K562 (cell line): ENCODE measurements around the gene PRKAR1B. TPM values are rescaled to one million over a fixed set of nuclear protein-coding genes. Genes with fewer than 3 reads are reported as not detected.
A peak's percentile ranks its signal among the peaks of the same experiment; 100 is the strongest.

Source experiments
- CBX3 ChIP-seq, 2 experiments: IDR thresholded peaks; 1 replicate in 1 of 2; 2 replicates in 1 of 2; pipeline ENCODE4 v1.6.1; 2012; ENCODE audit warnings: inconsistent platforms in 2 of 2, low read length in 2 of 2, borderline replicate concordance in 1 of 2, control low read depth in 1 of 2
- CEBPB ChIP-seq: fragments of 450-650 bp; IDR thresholded peaks from 2 replicates; pipeline ENCODE4 v1.6.1; 2016; ENCODE audit warnings: missing genetic modification characterization, missing compliant biosample characterization
- FOSL1 ChIP-seq: fragments of 200-800 bp; sonication (Bioruptor generic); conservative IDR thresholded peaks from 2 replicates; pipeline ENCODE4 v1.6.1; 2016; ENCODE audit warnings: missing genetic modification characterization, missing compliant biosample characterization
- HDAC1 ChIP-seq, 2 experiments: fragments of 450-650 bp; IDR thresholded peaks; 2 replicates each; pipeline ENCODE4 v1.6.1; 2016 to 2017; ENCODE audit warnings: inconsistent platforms in 1 of 2, mild to moderate bottlenecking in 1 of 2, moderate library complexity in 1 of 2
- IRF1 ChIP-seq: sonication (generic); formaldehyde crosslinking; IDR thresholded peaks from 2 replicates; pipeline ENCODE4 v1.8.0; 2022; ENCODE audit warnings: missing genetic modification reagents, mild to moderate bottlenecking, borderline replicate concordance
- MCM3 ChIP-seq: fragments of 450-650 bp; IDR thresholded peaks from 2 replicates; pipeline ENCODE4 v1.6.1; 2016
- PHF8 ChIP-seq: fragments of 200-600 bp; sonication (generic); IDR thresholded peaks from 2 replicates; pipeline ENCODE4 v1.6.1; 2012; ENCODE audit warnings: mixed run types, mild to moderate bottlenecking, inconsistent platforms, low read length, moderate library complexity, borderline replicate concordance
- PML ChIP-seq: IDR thresholded peaks from 2 replicates; pipeline ENCODE4 v1.6.1; 2012; ENCODE audit warnings: low read length, inconsistent platforms
- RCOR1 ChIP-seq, 2 experiments: IDR thresholded peaks; 2 replicates each; pipeline ENCODE4 v1.6.1; 2012; ENCODE audit warnings: low read depth in 2 of 2, low read length in 2 of 2, borderline replicate concordance in 1 of 2, improper control_type of control experiment in 1 of 2
- THAP7 ChIP-seq: fragments of 250-450 bp; sonication (Bioruptor Pico); IDR thresholded peaks from 2 replicates; pipeline ENCODE4 v1.5.0; 2021
- ZBTB2 ChIP-seq: fragments of 450-650 bp; IDR thresholded peaks from 2 replicates; pipeline ENCODE4 v1.6.1; 2016; ENCODE audit warnings: antibody characterized with exemption
- ZBTB8A ChIP-seq: fragments of 450-650 bp; IDR thresholded peaks from 2 replicates; pipeline ENCODE4 v1.6.1; 2018; ENCODE audit warnings: mild to moderate bottlenecking, moderate library complexity; ENCODE audit not compliant: partially characterized antibody
- ZHX1 ChIP-seq: fragments of 150-350 bp; conservative IDR thresholded peaks from 2 replicates; pipeline ENCODE4 v1.6.1; 2014; ENCODE audit warnings: low read length
- ZNF174 ChIP-seq: fragments of 250-450 bp; sonication (Bioruptor Pico); IDR thresholded peaks from 2 replicates; pipeline ENCODE4 v1.4.0; 2020; ENCODE audit warnings: mild to moderate bottlenecking
- ZNF41 ChIP-seq: fragments of 250-450 bp; sonication (Bioruptor Pico); conservative IDR thresholded peaks from 2 replicates; pipeline ENCODE4 v1.4.0; 2020; ENCODE audit warnings: mild to moderate bottlenecking
- ZNF740 ChIP-seq, 3 experiments: fragments of 200-800 bp in 1 of 3; sonication (Bioruptor generic) in 1 of 3; sonication (generic) in 1 of 3; formaldehyde crosslinking in 1 of 3; IDR thresholded peaks; 2 replicates each; pipeline versions ENCODE4 v1.6.1 to v1.8.0; 2016 to 2022; ENCODE audit warnings: mild to moderate bottlenecking in 2 of 3, missing compliant biosample characterization in 2 of 3, missing genetic modification characterization in 2 of 3, missing genetic modification reagents in 1 of 3
- ZNF75A ChIP-seq: fragments of 450-650 bp; formaldehyde crosslinking; IDR thresholded peaks from 2 replicates; pipeline ENCODE4 v1.4.0; 2020; ENCODE audit warnings: mild to moderate bottlenecking
- ZNF79 ChIP-seq: fragments of 250-450 bp; sonication (Bioruptor Pico); IDR thresholded peaks from 2 replicates; pipeline ENCODE4 v1.4.0; 2020; ENCODE audit warnings: low read depth, mild to moderate bottlenecking, moderate library complexity
- polyA plus RNA-seq, 8 experiments: library from polyadenylated mRNA; depleted of rRNA in 4 of 8; stranded (reverse) in 5 of 8; unstranded in 3 of 8; fragments of >200 nt; fragmentation: Nextera tagmentation in 2 of 8; fragmentation: Illumina TruSeq in 1 of 8; extraction: Ambion mirVana in 2 of 8; extraction: Trizol in 1 of 8; gene quantifications; 2 replicates each; pipeline versions ENCODE4 v1.2.1 to v1.2.3, GENCODE V29; 2011 to 2014; ENCODE audit warnings: inconsistent platforms in 1 of 8, missing spikeins in 1 of 8
- total RNA-seq, 7 experiments: library from RNA; depleted of rRNA in 6 of 7; stranded (reverse); fragments of >200 nt in 6 of 7; fragmentation: Illumina TruSeq in 2 of 7; extraction: Trizol in 2 of 7; gene quantifications; 2 replicates each; pipeline versions ENCODE4 v1.2.1 to v1.2.3, GENCODE V29; 2011 to 2021; ENCODE audit warnings: low replicate concordance in 1 of 7
- TF ChIP-seq, protein P1 (sequence below): fragments of 250-450 bp; sonication (Bioruptor Pico); IDR thresholded peaks from 2 replicates; pipeline ENCODE4 v1.4.0; 2020

PRKAR1B gene
- total and polyA plus RNA-seq, 9 of the 15 experiments (the other 6 are each of a cell fraction or from before 2014, with no cell fraction given) = 0.99 to 30.5 (median 12.7) TPM

- peak in 1 of 2 experiments; percentile 38; a peak in 1 of 4 replicates for TF ChIP-seq RCOR1 (IDR thresholded peaks at IDR 0.05; ENCODE audit: borderline replicate concordance in 1 of 2, low read depth in 2 of 2, low read length in 2 of 2)
- 0 out of 2 replicates have a peak, but pooled peaks have one; percentile 40 for TF ChIP-seq ZNF740 (CRISPR knock-in tag; IDR thresholded peaks at IDR 0.05)
- TF ChIP-seq ZNF740 (tag; IDR thresholded peaks at IDR 0.05) = no peak
- no peak for TF ChIP-seq MCM3
- no peak for TF ChIP-seq CEBPB (tag)
- no peak for TF ChIP-seq THAP7
- no peak for TF ChIP-seq IRF1 (CRISPR knock-in tag)
- TF ChIP-seq ZNF79 = no peak
- no peak for TF ChIP-seq ZBTB8A
- TF ChIP-seq HDAC1 (IDR thresholded peaks at IDR 0.05) = no peak; a peak in 1 of 4 replicates
- no peak for TF ChIP-seq PML
- no peak for TF ChIP-seq ZBTB2
- no peak for TF ChIP-seq ZNF41
- no peak for TF ChIP-seq FOSL1 (tag)
- no peak for TF ChIP-seq PHF8
- TF ChIP-seq, protein P1, sequence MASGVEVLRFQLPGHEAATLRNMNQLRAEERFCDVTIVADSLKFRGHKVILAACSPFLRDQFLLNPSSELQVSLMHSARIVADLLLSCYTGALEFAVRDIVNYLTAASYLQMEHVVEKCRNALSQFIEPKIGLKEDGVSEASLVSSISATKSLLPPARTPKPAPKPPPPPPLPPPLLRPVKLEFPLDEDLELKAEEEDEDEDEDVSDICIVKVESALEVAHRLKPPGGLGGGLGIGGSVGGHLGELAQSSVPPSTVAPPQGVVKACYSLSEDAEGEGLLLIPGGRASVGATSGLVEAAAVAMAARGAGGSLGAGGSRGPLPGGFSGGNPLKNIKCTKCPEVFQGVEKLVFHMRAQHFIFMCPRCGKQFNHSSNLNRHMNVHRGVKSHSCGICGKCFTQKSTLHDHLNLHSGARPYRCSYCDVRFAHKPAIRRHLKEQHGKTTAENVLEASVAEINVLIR (CRISPR knock-in tag) = no peak
- TF ChIP-seq ZHX1 = no peak
- TF ChIP-seq CBX3 (IDR thresholded peaks at IDR 0.05; ENCODE audit: borderline replicate concordance in 1 of 2, low read length in 2 of 2) = no peak; a peak in 1 of 3 replicates
- TF ChIP-seq ZNF174 (CRISPR knock-in tag) = no peak
- TF ChIP-seq ZNF75A (CRISPR knock-in tag) = no peak
Observed at GRCh38 chr7:603152-603951, 123.7 kb downstream of the PRKAR1B start (continued).
